ENCODE results near the gene C1RL. TPM values are rescaled to one million over a fixed set of nuclear protein-coding genes. Genes with fewer than 3 reads are reported as not detected.

The C1RL gene
- total and polyA plus RNA-seq, 2 of the 4 experiments (the other 2 are of a cell fraction), result 9.1 to 12.3 TPM

GRCh38 chr12:7120166-7120565, 11.2 kb upstream of the C1RL start:
- Histone ChIP-seq H3K27me3 (ENCODE audit: control insufficient read depth, insufficient read depth, low read length) (no peaks in the 10 kb centered on the region), H3K18ac (ENCODE audit: low read depth, low read length) (no peak overlapping the region), H3K4me2 (ENCODE audit: low read depth, low read length) (no peak overlapping the region), H3K9ac (ENCODE audit: low read depth, low read length) (no peak overlapping the region), H3K4me1 (ENCODE audit: control insufficient read depth, insufficient read depth, low read length) (no peaks in the 10 kb centered on the region), H2BK20ac (ENCODE audit: low read depth, low read length) (no peak overlapping the region), H3K9me1 (ENCODE audit: insufficient read depth, low read length) (no peaks in the 10 kb centered on the region), H3K79me1 (ENCODE audit: low read depth in 1 of 2, low read length in 2 of 2) (no peaks in the 10 kb centered on the region), H2BK120ac (ENCODE audit: low read depth, low read length) (no peak overlapping the region), H3K4ac (ENCODE audit: low read depth, low read length) (no peak overlapping the region), H4K5ac (ENCODE audit: low read depth, low read length) (no peak overlapping the region), H4K20me1 (ENCODE audit: insufficient read depth, low read length) (no peaks in the 10 kb centered on the region), H3K27ac (ENCODE audit: insufficient read depth, low read length) (no peak overlapping the region), H3K4me3 (ENCODE audit: insufficient read depth, low read depth, low read length) (no peak overlapping the region), H4K91ac (ENCODE audit: insufficient read depth, low read depth, low read length) (no peak overlapping the region), H2AK9ac (replicated peaks; ENCODE audit: low read depth, low read length, poor library complexity) (no peak overlapping the region), H4K8ac (ENCODE audit: low read depth in 2 of 2, low read length in 2 of 2) (no peak overlapping the region), H3K9me3 (ENCODE audit: control insufficient read depth, insufficient read depth, low read length) (no peaks in the 10 kb centered on the region), H3K23ac (ENCODE audit: low read depth, low read length) (no peak overlapping the region), H2AFZ (replicated peaks; ENCODE audit: low read length, poor library complexity) (no peak overlapping the region), H2BK15ac (ENCODE audit: low read depth, low read length) (no peak overlapping the region), H2BK5ac (ENCODE audit: low read depth, low read length, poor library complexity, severe bottlenecking) (no peak overlapping the region), H2AK5ac (ENCODE audit: low read depth, low read length) (no peak overlapping the region), H3K14ac (replicated peaks; ENCODE audit: low read depth, low read length) (no peak overlapping the region), H3K56ac (ENCODE audit: extremely low read depth, insufficient read depth, low read length) (no peak overlapping the region), H3K36me3 (ENCODE audit: control insufficient read depth, insufficient read depth, low read length) (peaks cover 33% of the 10 kb centered on the region)
- BruUV-seq (replicated peaks), result no TSS peak
- intact Hi-C loops (cut with micrococcal nuclease), result no loop called here
- CTCF ChIA-PET, result no interaction called here
- DNase-seq (no peak), ATAC-seq (ENCODE audit: low read depth) (no peak)
- dilution Hi-C loops (cut with HindIII; ENCODE audit: low sequenced_read_pairs, unreplicated experiment), result no loop called here
- in situ Hi-C loops (cut with MboI; ENCODE audit: low sequenced_read_pairs), result no loop called here
- POLR2A ChIA-PET (ENCODE audit: unreplicated experiment), result no interaction called here
- TF ChIP-seq SMC3 (IDR thresholded peaks at IDR 0.05; ENCODE audit: low read depth, low read length) (no peak), BHLHE40 (IDR thresholded peaks at IDR 0.05; ENCODE audit: low read depth, low read length) (no peak), FOS (IDR thresholded peaks at IDR 0.05; ENCODE audit: low read depth, low read length) (no peak), MAZ (IDR thresholded peaks at IDR 0.05; ENCODE audit: borderline replicate concordance, low read depth, low read length) (no peak), POLR2A (IDR thresholded peaks at IDR 0.05; ENCODE audit: low read depth, low read length) (no peak), NFE2L2 (IDR thresholded peaks at IDR 0.05; ENCODE audit: low read depth, low read length) (no peak), MAFK (IDR thresholded peaks at IDR 0.05; ENCODE audit: low read depth, low read length) (no peak)
- WGBS, 2 experiments (ENCODE audit: extremely low coverage in 2 of 2, insufficient read length in 1 of 2), result 60% methylated on average over 1 of the region's 5 CpGs; no CpG with 5 or more reads in 1 of the 2 experiments

All from IMR-90 (cell line).